GM21381 (cell line): ENCODE measurements around the gene LYPD1.

ENCODE experiments used
- ATAC-seq: cut with Tn5 transposase; IDR thresholded peaks from one replicate; pipeline ENCODE4 v1.9.1; 2021; ENCODE audit warnings: mild to moderate bottlenecking, moderate library complexity; ENCODE audit not compliant: unreplicated experiment

Gene LYPD1

DNA sequence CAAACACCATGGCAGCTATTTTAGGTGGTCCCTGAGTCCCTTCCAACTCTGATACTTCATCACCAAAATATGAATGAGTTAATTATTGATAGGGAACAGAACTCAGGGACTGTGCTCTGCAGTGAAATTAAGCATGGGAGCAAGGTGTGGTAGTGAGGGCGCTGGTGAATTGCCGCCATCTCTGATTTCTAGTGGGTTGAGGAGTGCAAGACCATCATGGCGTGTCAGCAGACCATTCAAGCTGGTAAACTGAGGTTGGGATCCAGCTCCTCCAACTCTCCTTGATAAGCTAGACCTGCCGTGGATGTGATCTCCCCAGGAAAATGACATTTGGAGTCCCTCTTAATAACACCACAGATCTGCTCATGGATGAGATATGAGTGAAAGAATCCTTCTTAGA lies 70.4 kb downstream of the LYPD1 start:
- ATAC-seq = no peak

DNA sequence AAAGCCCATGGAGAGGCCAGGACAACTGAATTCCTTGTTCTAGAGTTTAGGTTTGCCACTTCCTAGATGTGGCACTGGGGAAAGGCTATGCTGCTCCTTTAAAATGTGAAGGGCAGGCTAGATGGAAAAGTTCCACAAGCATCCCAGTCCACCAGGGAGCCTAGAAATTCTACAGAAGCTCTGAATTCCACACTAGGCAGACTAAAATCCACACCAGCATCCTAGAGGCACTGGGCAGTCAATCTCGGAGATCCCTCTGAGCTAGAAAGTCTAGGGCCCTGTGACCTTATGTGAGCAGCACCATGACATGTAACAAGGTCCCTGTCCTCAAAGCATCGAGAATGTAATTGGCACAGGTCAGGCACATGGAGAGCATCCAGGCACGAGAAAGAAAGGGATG lies 71.5 kb downstream of the LYPD1 start:
- ATAC-seq = no peak

DNA sequence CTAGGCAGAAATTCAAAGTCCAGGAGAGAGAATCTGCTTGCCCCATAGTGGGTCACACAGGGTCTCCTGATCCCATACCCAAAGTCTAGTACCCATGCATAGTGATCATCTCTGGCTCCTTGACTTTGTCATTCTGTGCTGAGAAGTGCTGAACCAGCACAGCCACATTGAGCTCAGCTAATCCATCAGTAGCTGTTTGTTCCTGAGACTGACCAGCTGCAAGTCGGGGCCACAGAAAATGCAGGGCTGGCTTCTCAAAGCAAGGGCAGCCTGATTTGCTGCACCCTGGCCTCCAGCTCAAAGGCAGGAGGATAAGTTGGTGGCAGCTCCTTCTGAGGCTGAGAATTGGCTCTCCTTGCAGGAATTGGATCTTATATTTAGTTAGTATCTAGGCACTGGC lies 72.2 kb downstream of the LYPD1 start:
- no peak for ATAC-seq

DNA sequence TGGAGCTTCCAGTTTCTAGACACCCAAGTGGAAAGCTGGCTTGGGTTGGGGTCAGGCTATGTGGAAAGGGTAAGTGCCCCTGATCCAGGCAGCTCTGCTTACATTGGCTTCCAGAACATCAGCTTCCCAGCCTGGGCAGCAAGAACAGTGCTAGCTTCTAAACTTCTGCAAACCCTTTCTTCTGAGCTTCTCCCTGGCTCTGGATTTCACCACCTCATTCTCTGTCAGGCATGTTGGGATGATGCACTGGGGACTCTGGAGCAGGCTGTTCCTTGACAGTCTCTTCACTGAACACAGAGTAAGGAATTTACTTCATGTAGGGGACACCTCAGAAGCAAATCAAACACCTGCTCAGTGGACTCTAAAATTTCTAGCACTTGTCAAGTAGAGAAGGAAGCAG lies 72.8 kb downstream of the LYPD1 start:
- no peak for ATAC-seq

DNA sequence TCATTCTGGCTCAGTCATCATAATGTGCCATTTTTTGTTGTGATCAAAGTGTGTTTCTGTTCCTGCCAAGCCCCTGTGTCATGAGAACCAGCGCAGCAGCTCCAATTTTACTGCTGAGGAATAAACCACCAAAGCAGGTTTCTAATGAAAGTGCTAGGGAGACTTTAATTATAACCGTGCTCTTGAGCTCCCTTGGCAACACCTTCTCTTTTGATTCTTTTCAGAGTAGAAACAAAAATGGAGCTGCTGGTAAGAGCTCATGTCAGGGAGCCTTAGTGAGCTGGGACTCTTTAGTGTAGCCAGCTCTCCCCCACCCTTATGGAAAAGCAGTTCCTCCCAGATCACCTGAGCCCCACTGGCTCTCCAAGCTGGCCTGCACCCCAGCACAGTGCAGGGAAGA lies 74.3 kb downstream of the LYPD1 start:
- no peak for ATAC-seq

DNA sequence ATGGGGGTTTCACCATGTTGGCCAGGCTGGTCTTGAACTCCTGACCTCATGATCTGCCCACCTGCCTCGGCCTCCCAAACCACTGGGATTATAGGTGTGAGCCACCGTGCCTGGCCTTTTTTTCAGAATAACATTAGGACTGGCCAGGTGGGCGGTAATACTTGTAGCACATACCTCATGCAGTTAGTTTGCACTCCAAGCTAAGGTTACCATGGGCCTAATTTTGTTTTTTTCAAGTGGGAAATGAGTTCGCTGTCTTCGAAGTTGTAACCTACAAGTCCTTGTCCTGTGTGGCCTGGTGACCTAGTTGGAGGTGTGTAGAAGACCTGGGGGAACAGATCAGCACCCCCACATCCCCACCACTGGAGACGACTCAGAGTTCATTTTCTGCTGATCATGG lies 74.8 kb downstream of the LYPD1 start:
- no peak for ATAC-seq
